WTC11 (cell line): ENCODE data around the gene EXOC4. TPM values are rescaled to one million over a fixed set of nuclear protein-coding genes. Genes with fewer than 3 reads are reported as not detected.

Experiments
- ATAC-seq: fragments of 200-7000 bp; cut with Tn5 transposase; 2 replicates; pipeline ENCODE4 v1.10.0; 2021; ENCODE audit warnings: mild to moderate bottlenecking, moderate library complexity
- CTCF ChIA-PET: fragments of 300-600 bp; sonication (Branson Sonifier 250); formaldehyde crosslinking; loops from one replicate; lab custom pipeline; 2021; ENCODE audit warnings: antibody characterized with exemption; lab: Charles Lee
- POLR2A ChIA-PET: fragments of 350-600 bp; sonication (Branson Sonifier 250); formaldehyde crosslinking; loops from one replicate; lab custom pipeline; 2021; ENCODE audit warnings: antibody characterized with exemption; lab: Charles Lee
- DNase-seq: peaks from one replicate; pipeline ENCODE4 v3.0.0; 2021; ENCODE audit warnings: low spot score
- H3K27ac Mint-ChIP-seq: 2 replicates; pipeline ENCODE4 v1.8.0; 2021; ENCODE audit warnings: mixed read lengths
- H3K27me3 Mint-ChIP-seq: 2 replicates; pipeline ENCODE4 v1.8.0; 2021; ENCODE audit warnings: low read depth, mild to moderate bottlenecking, moderate library complexity, mixed read lengths
- H3K36me3 Mint-ChIP-seq: 2 replicates; pipeline ENCODE4 v1.8.0; 2021; ENCODE audit warnings: mixed read lengths
- H3K4me1 Mint-ChIP-seq: 2 replicates; pipeline ENCODE4 v1.8.0; 2022; ENCODE audit warnings: mixed read lengths
- H3K4me3 Mint-ChIP-seq: 2 replicates; pipeline ENCODE4 v1.8.0; 2021; ENCODE audit warnings: mild to moderate bottlenecking, moderate library complexity, mixed read lengths
- H3K9me3 Mint-ChIP-seq: 2 replicates; pipeline ENCODE4 v1.8.0; 2021; ENCODE audit warnings: mixed read lengths
- CREM ChIP-seq: sonication (generic); formaldehyde crosslinking; IDR thresholded peaks from 2 replicates; pipeline ENCODE4 v1.8.1; 2022; ENCODE audit warnings: mild to moderate bottlenecking, missing genetic modification reagents, moderate library complexity
- ELF4 ChIP-seq: sonication (generic); formaldehyde crosslinking; IDR thresholded peaks from 2 replicates; pipeline ENCODE4 v1.8.1; 2022; ENCODE audit warnings: low read depth, mild to moderate bottlenecking, moderate library complexity, missing genetic modification reagents
- ESRRA ChIP-seq: sonication (generic); formaldehyde crosslinking; IDR thresholded peaks from 2 replicates; pipeline ENCODE4 v1.8.1; 2022; ENCODE audit warnings: mild to moderate bottlenecking, missing genetic modification reagents, borderline replicate concordance
- GTF2I ChIP-seq: fragments of 250-450 bp; sonication (Bioruptor Pico); conservative IDR thresholded peaks from 2 replicates; pipeline ENCODE4 v1.4.0; 2021; ENCODE audit warnings: mild to moderate bottlenecking
- JAZF1 ChIP-seq: fragments of 250-450 bp; sonication (Bioruptor Pico); IDR thresholded peaks from 2 replicates; pipeline ENCODE4 v1.9.0; 2021; ENCODE audit warnings: moderate library complexity, mild to moderate bottlenecking, inconsistent platforms
- MYBL2 ChIP-seq: sonication (generic); formaldehyde crosslinking; IDR thresholded peaks from 2 replicates; pipeline ENCODE4 v1.8.1; 2023; ENCODE audit warnings: mild to moderate bottlenecking, moderate library complexity, missing genetic modification reagents
- OVOL2 ChIP-seq: fragments of 250-450 bp; sonication (Bioruptor Pico); IDR thresholded peaks from 2 replicates; pipeline ENCODE4 v1.9.0; 2021; ENCODE audit warnings: mild to moderate bottlenecking, borderline replicate concordance
- SOX15 ChIP-seq: fragments of 250-450 bp; sonication (Bioruptor Pico); IDR thresholded peaks from 2 replicates; pipeline ENCODE4 v1.9.0; 2021; ENCODE audit warnings: mild to moderate bottlenecking
- TEAD1 ChIP-seq: sonication (generic); formaldehyde crosslinking; IDR thresholded peaks from 2 replicates; pipeline ENCODE4 v1.8.0; 2022; ENCODE audit warnings: mild to moderate bottlenecking, missing genetic modification reagents
- TEAD4 ChIP-seq: sonication (generic); formaldehyde crosslinking; IDR thresholded peaks from 2 replicates; pipeline ENCODE4 v1.8.0; 2022; ENCODE audit warnings: mild to moderate bottlenecking, missing genetic modification reagents
- ZNF317 ChIP-seq: sonication (generic); formaldehyde crosslinking; IDR thresholded peaks from 2 replicates; pipeline ENCODE4 v1.8.1; 2023; ENCODE audit warnings: low read depth, mild to moderate bottlenecking, moderate library complexity, missing genetic modification reagents, borderline replicate concordance
- total RNA-seq: library from RNA; stranded (reverse); gene quantifications from 3 replicates; pipeline ENCODE4 v1.2.3, GENCODE V29; 2021
- TF ChIP-seq, protein P1 (sequence below): sonication (generic); formaldehyde crosslinking; IDR thresholded peaks from 2 replicates; pipeline ENCODE4 v1.8.0; 2023; ENCODE audit warnings: missing genetic modification reagents, mild to moderate bottlenecking, borderline replicate concordance
- TF ChIP-seq, protein P2 (sequence below): sonication (generic); formaldehyde crosslinking; IDR thresholded peaks from 2 replicates; pipeline ENCODE4 v1.8.0; 2022; ENCODE audit warnings: mild to moderate bottlenecking, missing genetic modification reagents
- TF ChIP-seq, protein P3 (sequence below): sonication (generic); formaldehyde crosslinking; IDR thresholded peaks from 2 replicates; pipeline ENCODE4 v1.8.1; 2023; ENCODE audit warnings: mild to moderate bottlenecking, missing genetic modification reagents
- TF ChIP-seq, protein P4 (sequence below): sonication (generic); formaldehyde crosslinking; conservative IDR thresholded peaks from 2 replicates; pipeline ENCODE4 v1.8.1; 2023; ENCODE audit warnings: mild to moderate bottlenecking, low read depth, missing genetic modification reagents, moderate library complexity
- TF ChIP-seq, protein P5 (sequence below): sonication (generic); formaldehyde crosslinking; IDR thresholded peaks from 2 replicates; pipeline ENCODE4 v1.8.1; 2023; ENCODE audit warnings: mild to moderate bottlenecking, missing genetic modification reagents, moderate library complexity

The EXOC4 gene
- total RNA-seq, 1 experiment from 2014 or later = 62.0 TPM

DNA sequence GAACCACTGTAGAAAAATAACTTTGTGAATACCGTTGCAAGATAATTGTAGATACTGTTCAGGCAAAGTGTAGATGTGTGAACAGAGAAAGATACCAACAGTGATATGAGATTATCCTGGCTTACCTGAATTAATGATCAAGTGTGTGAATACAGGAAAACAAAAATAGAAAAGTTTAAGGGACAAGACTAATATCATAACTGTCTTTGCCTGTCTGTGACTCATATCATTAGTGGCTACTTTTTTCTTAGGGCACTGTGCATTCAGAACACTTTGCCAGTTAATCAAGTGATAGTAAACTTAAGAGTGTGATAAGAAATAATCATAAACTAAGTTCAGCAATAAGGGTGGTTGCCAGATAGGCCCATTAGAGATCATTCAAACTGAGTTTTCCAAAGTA, 551.2 kb downstream of the EXOC4 start:
- no peak overlapping the region for H3K27ac Mint-ChIP-seq
- ATAC-seq = no peak
- no peaks in the 10 kb centered on the region for H3K9me3 Mint-ChIP-seq
- H3K4me3 Mint-ChIP-seq = no peak overlapping the region
- TF ChIP-seq OVOL2 (no peak), ELF4 (no peak), GTF2I (CRISPR knock-in tag) (no peak), ZNF317 (CRISPR knock-in tag) (no peak), CREM (CRISPR knock-in tag) (no peak), TEAD1 (CRISPR knock-in tag) (no peak), MYBL2 (no peak), ESRRA (CRISPR knock-in tag) (no peak), SOX15 (CRISPR knock-in tag) (no peak), TEAD4 (CRISPR knock-in tag) (no peak), JAZF1 (CRISPR knock-in tag) (no peak)
- TF ChIP-seq, protein P1, sequence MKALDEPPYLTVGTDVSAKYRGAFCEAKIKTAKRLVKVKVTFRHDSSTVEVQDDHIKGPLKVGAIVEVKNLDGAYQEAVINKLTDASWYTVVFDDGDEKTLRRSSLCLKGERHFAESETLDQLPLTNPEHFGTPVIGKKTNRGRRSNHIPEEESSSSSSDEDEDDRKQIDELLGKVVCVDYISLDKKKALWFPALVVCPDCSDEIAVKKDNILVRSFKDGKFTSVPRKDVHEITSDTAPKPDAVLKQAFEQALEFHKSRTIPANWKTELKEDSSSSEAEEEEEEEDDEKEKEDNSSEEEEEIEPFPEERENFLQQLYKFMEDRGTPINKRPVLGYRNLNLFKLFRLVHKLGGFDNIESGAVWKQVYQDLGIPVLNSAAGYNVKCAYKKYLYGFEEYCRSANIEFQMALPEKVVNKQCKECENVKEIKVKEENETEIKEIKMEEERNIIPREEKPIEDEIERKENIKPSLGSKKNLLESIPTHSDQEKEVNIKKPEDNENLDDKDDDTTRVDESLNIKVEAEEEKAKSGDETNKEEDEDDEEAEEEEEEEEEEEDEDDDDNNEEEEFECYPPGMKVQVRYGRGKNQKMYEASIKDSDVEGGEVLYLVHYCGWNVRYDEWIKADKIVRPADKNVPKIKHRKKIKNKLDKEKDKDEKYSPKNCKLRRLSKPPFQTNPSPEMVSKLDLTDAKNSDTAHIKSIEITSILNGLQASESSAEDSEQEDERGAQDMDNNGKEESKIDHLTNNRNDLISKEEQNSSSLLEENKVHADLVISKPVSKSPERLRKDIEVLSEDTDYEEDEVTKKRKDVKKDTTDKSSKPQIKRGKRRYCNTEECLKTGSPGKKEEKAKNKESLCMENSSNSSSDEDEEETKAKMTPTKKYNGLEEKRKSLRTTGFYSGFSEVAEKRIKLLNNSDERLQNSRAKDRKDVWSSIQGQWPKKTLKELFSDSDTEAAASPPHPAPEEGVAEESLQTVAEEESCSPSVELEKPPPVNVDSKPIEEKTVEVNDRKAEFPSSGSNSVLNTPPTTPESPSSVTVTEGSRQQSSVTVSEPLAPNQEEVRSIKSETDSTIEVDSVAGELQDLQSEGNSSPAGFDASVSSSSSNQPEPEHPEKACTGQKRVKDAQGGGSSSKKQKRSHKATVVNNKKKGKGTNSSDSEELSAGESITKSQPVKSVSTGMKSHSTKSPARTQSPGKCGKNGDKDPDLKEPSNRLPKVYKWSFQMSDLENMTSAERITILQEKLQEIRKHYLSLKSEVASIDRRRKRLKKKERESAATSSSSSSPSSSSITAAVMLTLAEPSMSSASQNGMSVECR (CRISPR knock-in tag) = no peak
- TF ChIP-seq, protein P2, sequence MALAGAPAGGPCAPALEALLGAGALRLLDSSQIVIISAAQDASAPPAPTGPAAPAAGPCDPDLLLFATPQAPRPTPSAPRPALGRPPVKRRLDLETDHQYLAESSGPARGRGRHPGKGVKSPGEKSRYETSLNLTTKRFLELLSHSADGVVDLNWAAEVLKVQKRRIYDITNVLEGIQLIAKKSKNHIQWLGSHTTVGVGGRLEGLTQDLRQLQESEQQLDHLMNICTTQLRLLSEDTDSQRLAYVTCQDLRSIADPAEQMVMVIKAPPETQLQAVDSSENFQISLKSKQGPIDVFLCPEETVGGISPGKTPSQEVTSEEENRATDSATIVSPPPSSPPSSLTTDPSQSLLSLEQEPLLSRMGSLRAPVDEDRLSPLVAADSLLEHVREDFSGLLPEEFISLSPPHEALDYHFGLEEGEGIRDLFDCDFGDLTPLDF (CRISPR knock-in tag) = no peak
- TF ChIP-seq, protein P3, sequence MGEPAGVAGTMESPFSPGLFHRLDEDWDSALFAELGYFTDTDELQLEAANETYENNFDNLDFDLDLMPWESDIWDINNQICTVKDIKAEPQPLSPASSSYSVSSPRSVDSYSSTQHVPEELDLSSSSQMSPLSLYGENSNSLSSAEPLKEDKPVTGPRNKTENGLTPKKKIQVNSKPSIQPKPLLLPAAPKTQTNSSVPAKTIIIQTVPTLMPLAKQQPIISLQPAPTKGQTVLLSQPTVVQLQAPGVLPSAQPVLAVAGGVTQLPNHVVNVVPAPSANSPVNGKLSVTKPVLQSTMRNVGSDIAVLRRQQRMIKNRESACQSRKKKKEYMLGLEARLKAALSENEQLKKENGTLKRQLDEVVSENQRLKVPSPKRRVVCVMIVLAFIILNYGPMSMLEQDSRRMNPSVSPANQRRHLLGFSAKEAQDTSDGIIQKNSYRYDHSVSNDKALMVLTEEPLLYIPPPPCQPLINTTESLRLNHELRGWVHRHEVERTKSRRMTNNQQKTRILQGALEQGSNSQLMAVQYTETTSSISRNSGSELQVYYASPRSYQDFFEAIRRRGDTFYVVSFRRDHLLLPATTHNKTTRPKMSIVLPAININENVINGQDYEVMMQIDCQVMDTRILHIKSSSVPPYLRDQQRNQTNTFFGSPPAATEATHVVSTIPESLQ = no peak
- TF ChIP-seq, protein P4, sequence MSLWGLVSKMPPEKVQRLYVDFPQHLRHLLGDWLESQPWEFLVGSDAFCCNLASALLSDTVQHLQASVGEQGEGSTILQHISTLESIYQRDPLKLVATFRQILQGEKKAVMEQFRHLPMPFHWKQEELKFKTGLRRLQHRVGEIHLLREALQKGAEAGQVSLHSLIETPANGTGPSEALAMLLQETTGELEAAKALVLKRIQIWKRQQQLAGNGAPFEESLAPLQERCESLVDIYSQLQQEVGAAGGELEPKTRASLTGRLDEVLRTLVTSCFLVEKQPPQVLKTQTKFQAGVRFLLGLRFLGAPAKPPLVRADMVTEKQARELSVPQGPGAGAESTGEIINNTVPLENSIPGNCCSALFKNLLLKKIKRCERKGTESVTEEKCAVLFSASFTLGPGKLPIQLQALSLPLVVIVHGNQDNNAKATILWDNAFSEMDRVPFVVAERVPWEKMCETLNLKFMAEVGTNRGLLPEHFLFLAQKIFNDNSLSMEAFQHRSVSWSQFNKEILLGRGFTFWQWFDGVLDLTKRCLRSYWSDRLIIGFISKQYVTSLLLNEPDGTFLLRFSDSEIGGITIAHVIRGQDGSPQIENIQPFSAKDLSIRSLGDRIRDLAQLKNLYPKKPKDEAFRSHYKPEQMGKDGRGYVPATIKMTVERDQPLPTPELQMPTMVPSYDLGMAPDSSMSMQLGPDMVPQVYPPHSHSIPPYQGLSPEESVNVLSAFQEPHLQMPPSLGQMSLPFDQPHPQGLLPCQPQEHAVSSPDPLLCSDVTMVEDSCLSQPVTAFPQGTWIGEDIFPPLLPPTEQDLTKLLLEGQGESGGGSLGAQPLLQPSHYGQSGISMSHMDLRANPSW (CRISPR knock-in tag) = no peak
- TF ChIP-seq, protein P5, sequence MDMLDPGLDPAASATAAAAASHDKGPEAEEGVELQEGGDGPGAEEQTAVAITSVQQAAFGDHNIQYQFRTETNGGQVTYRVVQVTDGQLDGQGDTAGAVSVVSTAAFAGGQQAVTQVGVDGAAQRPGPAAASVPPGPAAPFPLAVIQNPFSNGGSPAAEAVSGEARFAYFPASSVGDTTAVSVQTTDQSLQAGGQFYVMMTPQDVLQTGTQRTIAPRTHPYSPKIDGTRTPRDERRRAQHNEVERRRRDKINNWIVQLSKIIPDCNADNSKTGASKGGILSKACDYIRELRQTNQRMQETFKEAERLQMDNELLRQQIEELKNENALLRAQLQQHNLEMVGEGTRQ (CRISPR knock-in tag) = no peak
- TF ChIP-seq, all 79 proteins: peak for 0
- Mint-ChIP-seq H3K36me3 (no peaks in the 10 kb centered on the region), H3K4me1 (no peaks in the 10 kb centered on the region), H3K27me3 (no peaks in the 10 kb centered on the region)
- ChIA-PET POLR2A (no interaction called here), CTCF (no interaction called here)
- DNase-seq = no peak
